H1 (cell line): Measurements from ENCODE around the gene NEFH. TPM values are rescaled to one million over a fixed set of nuclear protein-coding genes. Genes with fewer than 3 reads are reported as not detected.

Experiments used
- CTCF ChIA-PET: fragments of 300-600 bp; sonication (Branson Sonifier 250); formaldehyde crosslinking; loops from one replicate; lab custom pipeline; 2021; ENCODE audit not compliant: partially characterized antibody; lab: Charles Lee
- POLR2A ChIA-PET: fragments of 300-600 bp; sonication (Branson Sonifier 250); formaldehyde crosslinking; loops from one replicate; lab custom pipeline; 2021; ENCODE audit warnings: inconsistent platforms; ENCODE audit not compliant: partially characterized antibody; lab: Charles Lee
- DNase-seq, 2 experiments: peaks; one replicate each; pipeline versions ENCODE4 v3.0.0 to v3.0.0-alpha.2; 2010 to 2022; ENCODE audit warnings: low spot score in 2 of 2, low read depth in 1 of 2, mixed read lengths in 1 of 2
- FAIRE-seq: peaks from 2 replicates; lab custom pipeline; 2011; peaks lifted over from hg19 to GRCh38; lab: Jason Lieb, UNC
- H2AFZ ChIP-seq: 2 replicates; pipeline ENCODE4 v1.8.1; 2012; ENCODE audit warnings: low read length, inconsistent platforms
- H2AK5ac ChIP-seq: 2 replicates; pipeline ENCODE4 v1.6.1; 2013; ENCODE audit warnings: low read depth, low read length
- H2BK120ac ChIP-seq: replicated peaks from 2 replicates; pipeline ENCODE3; 2013; ENCODE audit warnings: low read depth, low read length, inconsistent platforms
- H2BK12ac ChIP-seq: 2 replicates; pipeline ENCODE4 v1.6.1; 2013; ENCODE audit warnings: low read depth, low read length
- H2BK15ac ChIP-seq: 2 replicates; pipeline ENCODE4 v1.6.1; 2013; ENCODE audit warnings: low read length
- H2BK20ac ChIP-seq: 2 replicates; pipeline ENCODE4 v1.6.1; 2013; ENCODE audit warnings: low read length
- H2BK5ac ChIP-seq: 2 replicates; pipeline ENCODE4 v1.6.1; 2013; ENCODE audit warnings: low read depth, low read length
- H3K14ac ChIP-seq: 2 replicates; pipeline ENCODE4 v1.6.1; 2013; ENCODE audit warnings: inconsistent platforms; ENCODE audit not compliant: insufficient read length
- H3K18ac ChIP-seq: 2 replicates; pipeline ENCODE4 v1.6.1; 2013; ENCODE audit warnings: low read length; ENCODE audit errors: extremely low read depth
- H3K23ac ChIP-seq: 2 replicates; pipeline ENCODE4 v1.6.1; 2013; ENCODE audit warnings: inconsistent platforms; ENCODE audit not compliant: insufficient read length
- H3K23me2 ChIP-seq: 2 replicates; pipeline ENCODE4 v1.6.1; 2013; ENCODE audit warnings: low read depth, low read length
- H3K27ac ChIP-seq: 2 replicates; pipeline ENCODE4 v1.6.1; 2011; ENCODE audit warnings: low read depth, low read length, inconsistent platforms
- H3K27me3 ChIP-seq, 4 experiments: replicated peaks in 1 of 4; 1 replicate in 1 of 4; 2 replicates in 3 of 4; pipeline versions ENCODE4 v1.6.1 to v1.8.1; 2011 to 2013; ENCODE audit warnings: low read length in 3 of 4, mild to moderate bottlenecking in 3 of 4, inconsistent platforms in 2 of 4, mixed read lengths in 2 of 4, moderate library complexity in 1 of 4; ENCODE audit not compliant: control insufficient read depth in 3 of 4, insufficient read depth in 3 of 4; ENCODE audit errors: extremely low read depth in 1 of 4
- H3K36me3 ChIP-seq, 4 experiments: 2 replicates each; pipeline versions ENCODE4 v1.6.1 to v1.8.1; 2011 to 2013; ENCODE audit warnings: mild to moderate bottlenecking in 4 of 4, low read length in 3 of 4, moderate library complexity in 2 of 4, control low read depth in 1 of 4, inconsistent platforms in 1 of 4; ENCODE audit not compliant: insufficient read depth in 4 of 4, control insufficient read depth in 2 of 4
- H3K4ac ChIP-seq: replicated peaks from 2 replicates; pipeline ENCODE3; 2013; ENCODE audit warnings: low read length, low read depth, mixed read lengths, inconsistent platforms; ENCODE audit not compliant: insufficient read length
- H3K4me1 ChIP-seq, 4 experiments: replicated peaks in 1 of 4; 1 replicate in 1 of 4; 2 replicates in 3 of 4; pipeline versions ENCODE4 v1.6.1 to v1.8.1; 2011 to 2013; ENCODE audit warnings: low read length in 3 of 4, inconsistent platforms in 2 of 4, mixed read lengths in 1 of 4; ENCODE audit not compliant: insufficient read depth in 4 of 4, control insufficient read depth in 3 of 4
- H3K4me2 ChIP-seq, 2 experiments: 2 replicates each; pipeline versions ENCODE4 v1.6.1 to v1.8.1; 2011 to 2013; ENCODE audit warnings: low read depth in 2 of 2, low read length in 2 of 2, control low read depth in 1 of 2, inconsistent platforms in 1 of 2, mild to moderate bottlenecking in 1 of 2; ENCODE audit not compliant: insufficient read depth in 1 of 2
- H3K4me3 ChIP-seq, 4 experiments: fragments of 200-600, 300-600 bp in 1 of 4; sonication (generic), shearing (Covaris generic), sonication (Bioruptor Twin) in 1 of 4; 2 replicates each; pipeline versions ENCODE4 v1.5.1 to v1.8.1; 2011 to 2016; ENCODE audit warnings: low read length in 4 of 4, low read depth in 3 of 4, control low read depth in 2 of 4, inconsistent platforms in 2 of 4, mild to moderate bottlenecking in 2 of 4, mixed read lengths in 1 of 4, moderate library complexity in 1 of 4; ENCODE audit not compliant: insufficient read depth in 2 of 4; ENCODE audit errors: extremely low read depth in 1 of 4
- H3K56ac ChIP-seq: replicated peaks from 2 replicates; pipeline ENCODE3; 2013; ENCODE audit warnings: low read depth, mild to moderate bottlenecking, mixed read lengths, low read length, inconsistent platforms; ENCODE audit not compliant: insufficient read length
- H3K79me1 ChIP-seq: 2 replicates; pipeline ENCODE4 v1.6.1; 2013; ENCODE audit warnings: low read depth, low read length, control low read depth
- H3K79me2 ChIP-seq, 2 experiments: 2 replicates each; pipeline versions ENCODE4 v1.6.1 to v1.8.1; 2012 to 2013; ENCODE audit warnings: low read length in 2 of 2, mild to moderate bottlenecking in 2 of 2, inconsistent platforms in 1 of 2; ENCODE audit not compliant: insufficient read depth in 2 of 2, control insufficient read depth in 1 of 2
- H3K9ac ChIP-seq, 4 experiments: replicated peaks in 1 of 4; 1 replicate in 1 of 4; 2 replicates in 3 of 4; pipeline versions ENCODE4 v1.6.1 to v1.8.1; 2011 to 2013; ENCODE audit warnings: low read depth in 3 of 4, low read length in 3 of 4, control low read depth in 2 of 4, mild to moderate bottlenecking in 2 of 4, moderate library complexity in 2 of 4, inconsistent platforms in 1 of 4; ENCODE audit errors: extremely low read depth in 1 of 4
- H3K9me3 ChIP-seq, 2 experiments: 2 replicates each; pipeline versions ENCODE4 v1.6.1 to v1.8.1; 2012 to 2013; ENCODE audit warnings: mild to moderate bottlenecking in 2 of 2, moderate library complexity in 2 of 2, control low read depth in 1 of 2, inconsistent platforms in 1 of 2, low read depth in 1 of 2, low read length in 1 of 2, mixed read lengths in 1 of 2; ENCODE audit not compliant: insufficient read depth in 2 of 2
- H4K20me1 ChIP-seq, 2 experiments: replicated peaks in 1 of 2; 2 replicates each; pipeline versions ENCODE3 to v1.8.1; 2011 to 2013; ENCODE audit warnings: inconsistent platforms in 2 of 2, low read length in 2 of 2, mild to moderate bottlenecking in 1 of 2; ENCODE audit not compliant: insufficient read depth in 2 of 2, control insufficient read depth in 1 of 2
- H4K5ac ChIP-seq: 2 replicates; pipeline ENCODE4 v1.6.1; 2013; ENCODE audit warnings: low read length, low read depth, mixed read lengths, inconsistent platforms; ENCODE audit not compliant: insufficient read length
- H4K8ac ChIP-seq: 2 replicates; pipeline ENCODE4 v1.8.0; 2013; ENCODE audit warnings: mild to moderate bottlenecking, moderate library complexity, low read length, inconsistent platforms; ENCODE audit not compliant: insufficient read depth; ENCODE audit errors: extremely low read depth
- H4K91ac ChIP-seq: replicated peaks from 2 replicates; pipeline ENCODE3; 2013; ENCODE audit warnings: low read length, mixed read lengths, inconsistent platforms; ENCODE audit not compliant: insufficient read length
- BRCA1 ChIP-seq: IDR thresholded peaks from 2 replicates; pipeline ENCODE4 v1.6.1; 2012; ENCODE audit warnings: low read depth, low read length, improper control_type of control experiment
- WGBS, 2 experiments: shearing (Covaris generic) in 1 of 2; methylation state at CpG; one replicate each; pipeline versions ENCODE4 v1.1.6 to v1.1.7; 2013 to 2015; ENCODE audit warnings: low lambda C conversion rate in 2 of 2, mixed read lengths in 2 of 2, inconsistent platforms in 1 of 2, low coverage in 1 of 2, missing lambda C conversion rate in 1 of 2; ENCODE audit not compliant: insufficient replicate concordance in 2 of 2, insufficient coverage in 1 of 2, insufficient read length in 1 of 2; ENCODE audit errors: extremely low coverage in 1 of 2, missing lambda C conversion rate in 1 of 2; 5-methylcytosine and 5-hydroxymethylcytosine counted together
- polyA plus RNA-seq, 7 experiments: library from polyadenylated mRNA; depleted of rRNA in 3 of 7; stranded (reverse) in 5 of 7; unstranded in 2 of 7; fragments of >200 nt in 5 of 7; fragments of 200-250 nt in 2 of 7; gene quantifications; 1 replicate in 5 of 7; 2 replicates in 1 of 7; 4 replicates in 1 of 7; pipeline versions ENCODE4 v1.2.1 to v1.2.3, GENCODE V29; 2011 to 2013; ENCODE audit warnings: missing spikeins in 2 of 7, mixed read lengths in 2 of 7
- total RNA-seq: library from RNA; stranded (reverse); fragmentation: NEBNext Ultra II Directional; extraction: Animal tissue kit (Norgen Biotek cat#: 25700); gene quantifications from 2 replicates; pipeline ENCODE4 v1.2.1, GENCODE V29; 2021

Gene NEFH
- total and polyA plus RNA-seq, 2 of the 8 experiments (the other 6 are each of a cell fraction or from before 2014, with no cell fraction given) = 0.57 to 2.3 TPM

- TF ChIP-seq BRCA1 = no peak
- no peak overlapping the region for H2BK20ac ChIP-seq
- H3K9me3 ChIP-seq = no peaks in the 10 kb centered on the region
- H3K14ac ChIP-seq = no peak overlapping the region
- no peak overlapping the region for H3K4ac ChIP-seq
- no peak for DNase-seq
- no peak overlapping the region for H4K8ac ChIP-seq
- H2AFZ ChIP-seq = no peak overlapping the region
- WGBS, 2 experiments = 86% methylated on average over 4 of the region's 4 CpGs; no CpG with 5 or more reads in 1 of the 2 experiments
- H2BK15ac ChIP-seq = no peak overlapping the region
- no peak overlapping the region for H4K91ac ChIP-seq
- H3K79me1 ChIP-seq = no peaks in the 10 kb centered on the region
- H3K56ac ChIP-seq = no peak overlapping the region
- no peaks in the 10 kb centered on the region for H3K36me3 ChIP-seq
- no peak overlapping the region for H3K4me2 ChIP-seq
- H2BK120ac ChIP-seq = no peak overlapping the region
- H3K9ac ChIP-seq = no peak overlapping the region
- no peak overlapping the region for H2BK5ac ChIP-seq
- CTCF ChIA-PET = no interaction called here
- peaks cover 0 to 2% of the 10 kb centered on the region in 2 experiments for H4K20me1 ChIP-seq
- H3K4me3 ChIP-seq = no peak overlapping the region
- no peak for FAIRE-seq
- H3K23ac ChIP-seq = no peak overlapping the region
- no peaks in the 10 kb centered on the region for H3K79me2 ChIP-seq
- H2BK12ac ChIP-seq = no peak overlapping the region
- H2AK5ac ChIP-seq = no peak overlapping the region
- H3K23me2 ChIP-seq = no peaks in the 10 kb centered on the region
- no peak overlapping the region for H3K18ac ChIP-seq
- no peak overlapping the region for H3K27ac ChIP-seq
- POLR2A ChIA-PET = no interaction called here
- no peaks in the 10 kb centered on the region for H3K27me3 ChIP-seq
- no peak overlapping the region for H4K5ac ChIP-seq
- no peaks in the 10 kb centered on the region; a peak in 2 of 7 replicates for H3K4me1 ChIP-seq
Measured at GRCh38 chr22:29445508-29445907, 34.5 kb upstream of the NEFH start.
